HG02970 (cell line): Measurements from ENCODE around the gene DENND4A.
"Not testable (repeated sequence)": the region's sequence is repeated elsewhere in the genome, so short reads cannot be mapped to it uniquely, and the experiment has no call there.

ENCODE experiments used
- ATAC-seq: cut with Tn5 transposase; IDR thresholded peaks from one replicate; pipeline ENCODE4 v1.9.1; 2021; ENCODE audit warnings: mild to moderate bottlenecking, moderate library complexity, moderate number of reproducible peaks; ENCODE audit not compliant: unreplicated experiment, low FRiP score

DENND4A gene

GRCh38 chr15:65762399-65762798, 29.7 kb downstream of the DENND4A start:
- no peak for ATAC-seq

- no peak for ATAC-seq
These were observed 30.7 kb downstream of the DENND4A start for GRCh38 chr15:65761210-65761926.

- no peak for ATAC-seq
These were observed 32.7 kb downstream of the DENND4A start for GRCh38 chr15:65759441-65759840.

- no peak for ATAC-seq
These were observed 33.9 kb downstream of the DENND4A start for GRCh38 chr15:65758242-65758641.

- ATAC-seq = no peak
These were observed 34.8 kb downstream of the DENND4A start for GRCh38 chr15:65757256-65757655.

- ATAC-seq = no peak
These were observed 39.9 kb downstream of the DENND4A start for GRCh38 chr15:65752151-65752700.

GRCh38 chr15:65751431-65751830, 40.7 kb downstream of the DENND4A start:
- ATAC-seq = no peak

GRCh38 chr15:65747265-65747664, 44.8 kb downstream of the DENND4A start:
- no peak for ATAC-seq

- no peak for ATAC-seq
These were observed 48.3 kb downstream of the DENND4A start for GRCh38 chr15:65743637-65744252.

- ATAC-seq = no peak
These were observed 51.9 kb downstream of the DENND4A start for GRCh38 chr15:65740148-65740547.

GRCh38 chr15:65738649-65739048, 53.4 kb downstream of the DENND4A start:
- ATAC-seq = no peak

GRCh38 chr15:65733599-65733998, 58.5 kb downstream of the DENND4A start:
- ATAC-seq = not testable (repeated sequence)

- ATAC-seq = no peak
These were observed 59.4 kb downstream of the DENND4A start for GRCh38 chr15:65732698-65733097.

- ATAC-seq = no peak
These were observed 60.2 kb downstream of the DENND4A start for GRCh38 chr15:65731926-65732325.

- ATAC-seq = no peak
These were observed 61.4 kb downstream of the DENND4A start for GRCh38 chr15:65730549-65731172.

GRCh38 chr15:65724464-65725215, 67.5 kb downstream of the DENND4A start:
- ATAC-seq = no peak

- ATAC-seq = no peak
These were observed 68.2 kb downstream of the DENND4A start for GRCh38 chr15:65723876-65724275.

GRCh38 chr15:65722191-65722590, 69.9 kb downstream of the DENND4A start:
- no peak for ATAC-seq

GRCh38 chr15:65712415-65712814, 79.7 kb downstream of the DENND4A start:
- ATAC-seq = no peak

- ATAC-seq = no peak
These were observed 97.0 kb downstream of the DENND4A start for GRCh38 chr15:65695081-65695480.

- no peak for ATAC-seq
These were observed 101.3 kb downstream of the DENND4A start for GRCh38 chr15:65690778-65691177.
